HepG2 (cell line): ENCODE data around the gene SEZ6. TPM values are rescaled to one million over a fixed set of nuclear protein-coding genes. Genes with fewer than 3 reads are reported as not detected.

Experiments
- ETV5 ChIP-seq: IDR thresholded peaks from 2 replicates; pipeline ENCODE4 v1.6.1; 2018; ENCODE audit warnings: missing biosample characterization, missing genetic modification reagents, inconsistent platforms, borderline replicate concordance
- FOXA1 ChIP-seq, 2 experiments: fragments of 450-650 bp in 1 of 2; sonication (generic) in 1 of 2; formaldehyde crosslinking in 1 of 2; IDR thresholded peaks; 2 replicates each; pipeline versions ENCODE4 v1.4.0 to v1.6.1; 2016 to 2020; ENCODE audit warnings: missing genetic modification reagents in 1 of 2
- HNF1A ChIP-seq, 2 experiments: sonication (generic) in 1 of 2; formaldehyde crosslinking in 1 of 2; IDR thresholded peaks; 2 replicates each; pipeline versions ENCODE4 v1.4.0 to v1.6.1; 2016 to 2020; ENCODE audit warnings: borderline replicate concordance in 1 of 2, low read depth in 1 of 2, mild to moderate bottlenecking in 1 of 2, missing genetic modification reagents in 1 of 2
- HOXA7 ChIP-seq: sonication (generic); formaldehyde crosslinking; IDR thresholded peaks from 2 replicates; pipeline ENCODE4 v1.8.1; 2022; ENCODE audit warnings: mild to moderate bottlenecking, missing genetic modification reagents, moderate library complexity
- ISL2 ChIP-seq: sonication (generic); formaldehyde crosslinking; IDR thresholded peaks from 2 replicates; pipeline ENCODE4 v1.5.0; 2020; ENCODE audit warnings: missing genetic modification reagents
- KDM5B ChIP-seq: sonication (generic); formaldehyde crosslinking; IDR thresholded peaks from 2 replicates; pipeline ENCODE4 v1.4.0; 2020; ENCODE audit warnings: missing genetic modification reagents, mild to moderate bottlenecking, borderline replicate concordance
- NR2F1 ChIP-seq, 2 experiments: fragments of 450-650 bp in 1 of 2; formaldehyde crosslinking in 1 of 2; IDR thresholded peaks; 2 replicates each; pipeline versions ENCODE4 v1.5.0 to v1.6.1; 2016 to 2020; ENCODE audit warnings: mild to moderate bottlenecking in 1 of 2, missing compliant biosample characterization in 1 of 2, missing genetic modification reagents in 1 of 2, moderate library complexity in 1 of 2
- NR3C1 ChIP-seq: sonication (generic); formaldehyde crosslinking; IDR thresholded peaks from 2 replicates; pipeline ENCODE4 v1.4.0; 2020; ENCODE audit warnings: missing genetic modification reagents
- POLR2AphosphoS5 ChIP-seq: IDR thresholded peaks from 2 replicates; pipeline ENCODE4 v1.6.1; 2012; ENCODE audit warnings: low read depth, low read length
- TCF7L2 ChIP-seq: IDR thresholded peaks from 2 replicates; pipeline ENCODE4 v1.6.1; 2011; ENCODE audit warnings: mild to moderate bottlenecking, low read depth, low read length, moderate library complexity
- ZNF292 ChIP-seq: sonication (generic); formaldehyde crosslinking; IDR thresholded peaks from 2 replicates; pipeline ENCODE4 v1.8.1; 2022; ENCODE audit warnings: mild to moderate bottlenecking, low read depth, missing genetic modification reagents, borderline replicate concordance
- ZNF574 ChIP-seq: sonication (generic); formaldehyde crosslinking; IDR thresholded peaks from 2 replicates; pipeline ENCODE4 v1.4.0; 2020; ENCODE audit warnings: missing genetic modification reagents
- ZNF776 ChIP-seq: sonication (generic); formaldehyde crosslinking; IDR thresholded peaks from 2 replicates; pipeline ENCODE4 v1.4.0; 2020; ENCODE audit warnings: mild to moderate bottlenecking, missing genetic modification reagents
- polyA plus RNA-seq, 8 experiments: library from polyadenylated mRNA; depleted of rRNA in 3 of 8; stranded (reverse) in 7 of 8; unstranded in 1 of 8; fragments of >200 nt; fragmentation: Illumina TruSeq in 4 of 8; extraction: Trizol in 4 of 8; gene quantifications; 2 replicates each; pipeline versions ENCODE4 v1.2.1 to v1.2.3, GENCODE V29; 2011 to 2016; ENCODE audit warnings: low read depth in 4 of 8, missing spikeins in 1 of 8, mixed read lengths in 1 of 8; ENCODE audit not compliant: insufficient read depth in 1 of 8
- total RNA-seq, 5 experiments: library from RNA; depleted of rRNA; stranded (reverse); fragments of >200 nt; fragmentation: Illumina TruSeq; extraction: Trizol; gene quantifications; 2 replicates each; pipeline ENCODE4 v1.2.3, GENCODE V29; 2016; ENCODE audit warnings: low read depth in 1 of 5
- TF ChIP-seq, protein P1 (sequence below): sonication (generic); formaldehyde crosslinking; IDR thresholded peaks from 2 replicates; pipeline ENCODE4 v1.9.0; 2021; ENCODE audit warnings: missing genetic modification reagents, borderline replicate concordance
- TF ChIP-seq, protein P2 (sequence below): sonication (generic); formaldehyde crosslinking; IDR thresholded peaks from 2 replicates; pipeline ENCODE4 v1.8.0; 2022; ENCODE audit warnings: missing genetic modification reagents, mild to moderate bottlenecking, borderline replicate concordance

SEZ6 gene
- total and polyA plus RNA-seq, 2 of the 13 experiments (the other 11 are each of a cell fraction or from before 2014, with no cell fraction given) = not detected

GRCh38 chr17:29042679-29043538 is 37.1 kb upstream of the SEZ6 start, which contains the start of gene PIPOX (continued):
- TF ChIP-seq ZNF574 (peak; percentile 78), ZNF776 (0 out of 2 replicates have a peak, but pooled peaks have one; percentile 52), ZNF292 (CRISPR knock-in tag) (peak; percentile 73; the same call in 1 of the 2 replicates), NR3C1 (no peak), HNF1A (IDR thresholded peaks at IDR 0.05; ENCODE audit: low read depth) (peak; percentile 24; the same call in 1 of the 2 replicates), HNF1A (CRISPR knock-in tag; IDR thresholded peaks at IDR 0.05; ENCODE audit: borderline replicate concordance) (no peak), TCF7L2 (no peak), NR2F1 (CRISPR knock-in tag; IDR thresholded peaks at IDR 0.05) (0 out of 4 replicates have a peak, but pooled peaks of 1 of the 2 experiments have one; percentile 36), FOXA1 (IDR thresholded peaks at IDR 0.05) (no peak), FOXA1 (CRISPR knock-in tag; IDR thresholded peaks at IDR 0.05) (no peak), KDM5B (CRISPR knock-in tag) (peak; percentile 78), HOXA7 (no peak), POLR2AphosphoS5 (peak; percentile 94), ISL2 (CRISPR knock-in tag) (peak; percentile 33; the same call in 1 of the 2 replicates), ETV5 (CRISPR knock-in tag) (peak; percentile 48; the same call in 1 of the 2 replicates)
- TF ChIP-seq, protein P1, sequence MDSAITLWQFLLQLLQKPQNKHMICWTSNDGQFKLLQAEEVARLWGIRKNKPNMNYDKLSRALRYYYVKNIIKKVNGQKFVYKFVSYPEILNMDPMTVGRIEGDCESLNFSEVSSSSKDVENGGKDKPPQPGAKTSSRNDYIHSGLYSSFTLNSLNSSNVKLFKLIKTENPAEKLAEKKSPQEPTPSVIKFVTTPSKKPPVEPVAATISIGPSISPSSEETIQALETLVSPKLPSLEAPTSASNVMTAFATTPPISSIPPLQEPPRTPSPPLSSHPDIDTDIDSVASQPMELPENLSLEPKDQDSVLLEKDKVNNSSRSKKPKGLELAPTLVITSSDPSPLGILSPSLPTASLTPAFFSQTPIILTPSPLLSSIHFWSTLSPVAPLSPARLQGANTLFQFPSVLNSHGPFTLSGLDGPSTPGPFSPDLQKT (CRISPR knock-in tag) = no peak
- TF ChIP-seq, protein P2, sequence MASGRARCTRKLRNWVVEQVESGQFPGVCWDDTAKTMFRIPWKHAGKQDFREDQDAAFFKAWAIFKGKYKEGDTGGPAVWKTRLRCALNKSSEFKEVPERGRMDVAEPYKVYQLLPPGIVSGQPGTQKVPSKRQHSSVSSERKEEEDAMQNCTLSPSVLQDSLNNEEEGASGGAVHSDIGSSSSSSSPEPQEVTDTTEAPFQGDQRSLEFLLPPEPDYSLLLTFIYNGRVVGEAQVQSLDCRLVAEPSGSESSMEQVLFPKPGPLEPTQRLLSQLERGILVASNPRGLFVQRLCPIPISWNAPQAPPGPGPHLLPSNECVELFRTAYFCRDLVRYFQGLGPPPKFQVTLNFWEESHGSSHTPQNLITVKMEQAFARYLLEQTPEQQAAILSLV (CRISPR knock-in tag) = peak; percentile 60; the same call in 1 of the 2 replicates
